ENCODE results near the gene PPM1F.
"Not testable (repeated sequence)": the region's sequence is repeated elsewhere in the genome, so short reads cannot be mapped to it uniquely, and the experiment has no call there.

PPM1F gene

GRCh38 chr22:21883930-21884329, 68.7 kb downstream of the PPM1F start:
- not testable (repeated sequence) for DNase-seq

GRCh38 chr22:21882754-21883333, 69.8 kb downstream of the PPM1F start:
- not testable (repeated sequence) for DNase-seq

GRCh38 chr22:21881841-21882753, 70.6 kb downstream of the PPM1F start:
- no peak for DNase-seq

- no peak for DNase-seq
Observed at GRCh38 chr22:21876486-21877176, 76.0 kb downstream of the PPM1F start.

GRCh38 chr22:21874953-21875352, 77.7 kb downstream of the PPM1F start:
- not testable (repeated sequence) for DNase-seq

GRCh38 chr22:21873619-21874018, 79.0 kb downstream of the PPM1F start:
- no peak for DNase-seq

- not testable (repeated sequence) for DNase-seq
Observed at GRCh38 chr22:21872741-21873140, 79.9 kb downstream of the PPM1F start.
